Stimulated activated CD4-positive, alpha-beta T cell treated with anti-CD3 and anti-CD28 coated beads, TNF-alpha, amount 100 ng/mL, for 1 hour (primary cell): ENCODE measurements around the gene LCMT1.
A peak's percentile ranks its signal among the peaks of the same experiment; 100 is the strongest.
"Not testable (repeated sequence)": the region's sequence is repeated elsewhere in the genome, so short reads cannot be mapped to it uniquely, and the experiment has no call there.

Experiments
- DNase-seq, 3 donors: peaks; one replicate each; pipeline ENCODE4 v3.0.0-alpha.2; 2020; ENCODE audit warnings: low read depth in 3 of 3, low spot score in 1 of 3

Gene LCMT1

GRCh38 chr16:25094596-25094995, 16.9 kb upstream of the LCMT1 start:
- no peak for DNase-seq

GRCh38 chr16:25095636-25096035, 15.9 kb upstream of the LCMT1 start:
- DNase-seq, result no peak

- no peak for DNase-seq
Observed at GRCh38 chr16:25097276-25097975, 14.1 kb upstream of the LCMT1 start.

GRCh38 chr16:25100511-25100910, 11.0 kb upstream of the LCMT1 start:
- DNase-seq, result no peak

- peak; percentile 10 to 49 (median 27) for DNase-seq
Observed at GRCh38 chr16:25106567-25107465, 4.7 kb upstream of the LCMT1 start.

GRCh38 chr16:25107466-25107792, 4.1 kb upstream of the LCMT1 start:
- DNase-seq, result no peak

- DNase-seq, result no peak
Observed at GRCh38 chr16:25108054-25108453, 3.5 kb upstream of the LCMT1 start.

GRCh38 chr16:25109643-25110042, 1.9 kb upstream of the LCMT1 start:
- no peak for DNase-seq

GRCh38 chr16:25110387-25110947, 1.1 kb upstream of the LCMT1 start:
- DNase-seq, result no peak

- DNase-seq, result no peak
Observed at GRCh38 chr16:25114121-25114520, 2.6 kb downstream of the LCMT1 start.

- DNase-seq, result no peak
Observed at GRCh38 chr16:25118851-25119578, 7.5 kb downstream of the LCMT1 start.

- no peak for DNase-seq
Observed at GRCh38 chr16:25121824-25122600, 10.5 kb downstream of the LCMT1 start.

- no peak for DNase-seq
Observed at GRCh38 chr16:25124503-25124902, 13.0 kb downstream of the LCMT1 start.

GRCh38 chr16:25126086-25126666, 14.6 kb downstream of the LCMT1 start:
- not testable (repeated sequence) for DNase-seq

- no peak for DNase-seq
Observed at GRCh38 chr16:25126820-25127232, 15.3 kb downstream of the LCMT1 start.

GRCh38 chr16:25132751-25133150, 21.2 kb downstream of the LCMT1 start:
- not testable (repeated sequence) for DNase-seq

- DNase-seq, result no peak
Observed at GRCh38 chr16:25134166-25134700, 22.7 kb downstream of the LCMT1 start.

- DNase-seq, result no peak
Observed at GRCh38 chr16:25135254-25135878, 23.8 kb downstream of the LCMT1 start.

- DNase-seq, result no peak
Observed at GRCh38 chr16:25138130-25138529, 26.6 kb downstream of the LCMT1 start.

- no peak for DNase-seq
Observed at GRCh38 chr16:25140459-25140858, 28.9 kb downstream of the LCMT1 start.
